Upper lobe of left lung (tissue), 6 donors: Measurements from ENCODE around the gene LIPT2. TPM values are rescaled to one million over a fixed set of nuclear protein-coding genes. Genes with fewer than 3 reads are reported as not detected.

Source experiments
- ATAC-seq, 2 donors: fragments of 200-7000 bp; cut with Tn5 transposase; one replicate each; pipeline ENCODE4 v1.9.1; 2022; ENCODE audit warnings: mild to moderate bottlenecking in 2 of 2, moderate library complexity in 2 of 2; ENCODE audit not compliant: low FRiP score in 2 of 2
- DNase-seq, 2 donors: peaks; one replicate each; pipeline ENCODE4 v3.0.0-alpha.2; 2019 to 2020
- H3K27ac ChIP-seq, 4 donors: fragments of 200-600 bp; sonication (generic); one replicate each; pipeline ENCODE4 v1.5.1; 2016 to 2019
- H3K27me3 ChIP-seq, 4 donors: fragments of 200-600 bp; sonication (generic); one replicate each; pipeline ENCODE4 v1.5.1; 2017 to 2019
- H3K36me3 ChIP-seq, 4 donors: fragments of 200-600 bp; sonication (generic); one replicate each; pipeline ENCODE4 v1.5.1; 2016 to 2019
- H3K4me1 ChIP-seq, 4 donors: fragments of 200-600 bp; sonication (generic); one replicate each; pipeline ENCODE4 v1.5.1; 2018 to 2019
- H3K4me3 ChIP-seq, 4 donors: fragments of 200-600 bp; sonication (generic); one replicate each; pipeline ENCODE4 v1.5.1; 2017 to 2019; ENCODE audit warnings: mild to moderate bottlenecking in 2 of 4, moderate library complexity in 1 of 4
- H3K9me3 ChIP-seq, 4 donors: fragments of 200-600 bp; sonication (generic); one replicate each; pipeline ENCODE4 v1.5.1; 2018 to 2019
- CTCF ChIP-seq, 6 experiments: fragments of 450-650 bp in 4 of 6; fragments of 200-600 bp in 2 of 6; sonication (generic) in 2 of 6; IDR thresholded peaks; one replicate each; pipeline ENCODE4 v1.5.1; 2016 to 2019; ENCODE audit warnings: antibody characterized with exemption in 6 of 6
- EP300 ChIP-seq, 4 donors: sonication (generic); formaldehyde crosslinking; IDR thresholded peaks; one replicate each; pipeline ENCODE4 v1.5.1; 2017; ENCODE audit warnings: antibody characterized with exemption in 4 of 4, control low read depth in 2 of 4
- POLR2A ChIP-seq, 4 donors: fragments of 450-650 bp; IDR thresholded peaks; one replicate each; pipeline ENCODE4 v1.5.1; 2016 to 2017; ENCODE audit warnings: antibody characterized with exemption in 4 of 4, mild to moderate bottlenecking in 2 of 4
- POLR2AphosphoS5 ChIP-seq, 2 donors: sonication (generic); formaldehyde crosslinking; IDR thresholded peaks; one replicate each; pipeline ENCODE4 v1.5.1; 2017; ENCODE audit warnings: antibody characterized with exemption in 2 of 2
- WGBS, 2 donors: methylation state at CpG; one replicate each; pipeline ENCODE4 v1.1.5; 2017 to 2018; 5-methylcytosine and 5-hydroxymethylcytosine counted together
- total RNA-seq, 6 donors: library from RNA; depleted of rRNA in 4 of 6; stranded (reverse); fragments of >200 nt in 4 of 6; gene quantifications; one replicate each; pipeline versions ENCODE4 v1.1.0 to v1.2.1, GENCODE V29; 2016 to 2021
- donor health status: DM: no; HTN: no; CAD: no; lungs with moderate emphysema.
- donor health status: DM: no; HTN: yes; CAD: no; lungs with severe emphysema.

LIPT2 gene
- total RNA-seq, 6 donors from 2014 or later, result 3.3 to 8.5 (median 6.3) TPM

- no peaks in the 10 kb centered on the region for H3K27me3 ChIP-seq
- WGBS, 2 donors, result 81 to 85% methylated on average over 2 of the region's 2 CpGs
- DNase-seq, result no peak
- peaks cover 13 to 37% (median 23%) of the 10 kb centered on the region in 4 donors for H3K4me1 ChIP-seq
- no peak for ATAC-seq
- H3K36me3 ChIP-seq, result no peaks in the 10 kb centered on the region
- TF ChIP-seq CTCF (IDR thresholded peaks at IDR 0.05) (no peak), POLR2AphosphoS5 (IDR thresholded peaks at IDR 0.05) (no peak), POLR2A (IDR thresholded peaks at IDR 0.05) (no peak), EP300 (IDR thresholded peaks at IDR 0.05) (no peak)
- H3K4me3 ChIP-seq, result no peak overlapping the region
- H3K27ac ChIP-seq, result no peak overlapping the region
- H3K9me3 ChIP-seq, result no peaks in the 10 kb centered on the region
These were observed 23.0 kb downstream of the LIPT2 start for GRCh38 chr11:74470526-74470925.

GRCh38 chr11:74468936-74469335 is 24.6 kb downstream of the LIPT2 start:
- H3K27me3 ChIP-seq, result no peaks in the 10 kb centered on the region
- no peak overlapping the region for H3K4me3 ChIP-seq
- H3K36me3 ChIP-seq, result no peaks in the 10 kb centered on the region
- peaks cover 13 to 42% (median 22%) of the 10 kb centered on the region in 4 donors for H3K4me1 ChIP-seq
- no peak for ATAC-seq
- DNase-seq, result no peak
- H3K27ac ChIP-seq, result no peak overlapping the region
- no peaks in the 10 kb centered on the region for H3K9me3 ChIP-seq
- TF ChIP-seq POLR2AphosphoS5 (IDR thresholded peaks at IDR 0.05) (no peak), POLR2A (IDR thresholded peaks at IDR 0.05) (no peak), EP300 (IDR thresholded peaks at IDR 0.05) (no peak), CTCF (IDR thresholded peaks at IDR 0.05) (no peak)
- WGBS, 2 donors, result 50 to 60% methylated on average over 1 of the region's 1 CpG

- H3K4me1 ChIP-seq, result peaks cover 13 to 42% (median 22%) of the 10 kb centered on the region in 4 donors
- DNase-seq, result no peak
- TF ChIP-seq EP300 (IDR thresholded peaks at IDR 0.05) (no peak), POLR2A (IDR thresholded peaks at IDR 0.05) (no peak), CTCF (IDR thresholded peaks at IDR 0.05) (no peak), POLR2AphosphoS5 (IDR thresholded peaks at IDR 0.05) (no peak)
- H3K36me3 ChIP-seq, result no peaks in the 10 kb centered on the region
- H3K27me3 ChIP-seq, result no peaks in the 10 kb centered on the region
- no peak for ATAC-seq
- H3K9me3 ChIP-seq, result no peaks in the 10 kb centered on the region
- H3K27ac ChIP-seq, result no peak overlapping the region
- H3K4me3 ChIP-seq, result no peak overlapping the region
These were observed 25.0 kb downstream of the LIPT2 start for GRCh38 chr11:74468521-74468920.

GRCh38 chr11:74468058-74468457 is 25.5 kb downstream of the LIPT2 start:
- H3K9me3 ChIP-seq, result no peaks in the 10 kb centered on the region
- TF ChIP-seq POLR2AphosphoS5 (IDR thresholded peaks at IDR 0.05) (no peak), EP300 (IDR thresholded peaks at IDR 0.05) (no peak), POLR2A (IDR thresholded peaks at IDR 0.05) (no peak), CTCF (IDR thresholded peaks at IDR 0.05) (no peak)
- peak overlapping the region in 1 of 4 donors; percentile 67 for H3K4me3 ChIP-seq
- ATAC-seq, result no peak
- 71 to 88% methylated on average over 4 of the region's 4 CpGs for WGBS, 2 donors
- no peaks in the 10 kb centered on the region for H3K27me3 ChIP-seq
- H3K36me3 ChIP-seq, result no peaks in the 10 kb centered on the region
- H3K27ac ChIP-seq, result peak overlapping the region in 2 of 4 donors; percentile 86
- peaks cover 13 to 42% (median 22%) of the 10 kb centered on the region in 4 donors for H3K4me1 ChIP-seq
- no peak for DNase-seq
